ENCODE data around the gene PNPLA7. TPM values are rescaled to one million over a fixed set of nuclear protein-coding genes. Genes with fewer than 3 reads are reported as not detected.
"Not testable (repeated sequence)": the region's sequence is repeated elsewhere in the genome, so short reads cannot be mapped to it uniquely, and the experiment has no call there.

The PNPLA7 gene
- total RNA-seq, 4 donors from 2014 or later, result 0.61 to 3.4 (median 0.91) TPM

- peak within 1 kb of the TSS; percentile 87 to 98 (median 94) for H3K27ac ChIP-seq
- H3K4me3 ChIP-seq, result peak within 1 kb of the TSS; percentile 61 to 97 (median 94)
- H3K36me3 ChIP-seq, result peaks cover 6 to 32% (median 7%) of the 10 kb centered on the region in 3 donors
- peak in 3 of 4 donors; percentile 74 to 84 (median 80) for TF ChIP-seq POLR2A (IDR thresholded peaks at IDR 0.05)
- TF ChIP-seq, protein P1, sequence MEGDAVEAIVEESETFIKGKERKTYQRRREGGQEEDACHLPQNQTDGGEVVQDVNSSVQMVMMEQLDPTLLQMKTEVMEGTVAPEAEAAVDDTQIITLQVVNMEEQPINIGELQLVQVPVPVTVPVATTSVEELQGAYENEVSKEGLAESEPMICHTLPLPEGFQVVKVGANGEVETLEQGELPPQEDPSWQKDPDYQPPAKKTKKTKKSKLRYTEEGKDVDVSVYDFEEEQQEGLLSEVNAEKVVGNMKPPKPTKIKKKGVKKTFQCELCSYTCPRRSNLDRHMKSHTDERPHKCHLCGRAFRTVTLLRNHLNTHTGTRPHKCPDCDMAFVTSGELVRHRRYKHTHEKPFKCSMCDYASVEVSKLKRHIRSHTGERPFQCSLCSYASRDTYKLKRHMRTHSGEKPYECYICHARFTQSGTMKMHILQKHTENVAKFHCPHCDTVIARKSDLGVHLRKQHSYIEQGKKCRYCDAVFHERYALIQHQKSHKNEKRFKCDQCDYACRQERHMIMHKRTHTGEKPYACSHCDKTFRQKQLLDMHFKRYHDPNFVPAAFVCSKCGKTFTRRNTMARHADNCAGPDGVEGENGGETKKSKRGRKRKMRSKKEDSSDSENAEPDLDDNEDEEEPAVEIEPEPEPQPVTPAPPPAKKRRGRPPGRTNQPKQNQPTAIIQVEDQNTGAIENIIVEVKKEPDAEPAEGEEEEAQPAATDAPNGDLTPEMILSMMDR (IDR thresholded peaks at IDR 0.05), result peak in 5 of 6 experiments; percentile 29 to 56 (median 39)
- H3K27me3 ChIP-seq, result no peaks in the 10 kb centered on the region
- DNase-seq, result peak; percentile 45
- 0% methylated on average over 7 of the region's 106 CpGs; no CpG with 5 or more reads in 1 of the 2 donors for WGBS, 2 donors
- H3K9me3 ChIP-seq, result no peaks in the 10 kb centered on the region
- intact Hi-C loops (cut with DNase I), result no loop called here
- peaks cover 13 to 67% (median 14%) of the 10 kb centered on the region in 3 donors for H3K4me1 ChIP-seq
Observed at GRCh38 chr9:137551264-137552021, 1.2 kb upstream of the PNPLA7 start, which contains the start of gene MRPL41. TSS of gene MRPL41 (plus strand) at chr9:137551879. CDS start at chr9:137552082, 203 bp downstream.

DNA sequence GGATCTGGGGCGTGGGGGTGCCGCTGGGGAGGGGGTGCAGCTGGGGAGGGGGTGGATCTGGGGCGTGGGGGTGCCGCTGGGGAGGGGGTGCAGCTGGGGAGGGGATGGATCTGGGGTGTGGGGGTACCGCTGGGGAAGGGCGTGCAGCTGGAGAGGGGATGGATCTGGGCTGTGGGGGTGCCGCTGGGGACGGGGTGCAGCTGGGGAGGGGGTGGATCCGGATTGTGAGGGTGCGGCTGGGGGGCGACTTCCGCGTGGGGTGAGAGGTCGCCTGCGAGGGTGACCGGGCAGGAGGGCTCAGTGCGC, 709 bp upstream of the PNPLA7 start:
- DNase-seq; H3K9me3 ChIP-seq; intact Hi-C loops (cut with DNase I); H3K27me3 ChIP-seq: not testable (repeated sequence)
- H3K27ac ChIP-seq, result peak overlapping the region; percentile 83 to 98 (median 94)
- 0% methylated on average over 1 of the region's 17 CpGs; no CpG with 5 or more reads in 1 of the 2 donors for WGBS, 2 donors
- H3K4me1 ChIP-seq, result peaks cover 13 to 62% (median 14%) of the 10 kb centered on the region in 3 donors
- peaks cover 2 to 26% (median 5%) of the 10 kb centered on the region in 3 donors for H3K36me3 ChIP-seq
- peak overlapping the region; percentile 61 to 97 (median 94) for H3K4me3 ChIP-seq

DNA sequence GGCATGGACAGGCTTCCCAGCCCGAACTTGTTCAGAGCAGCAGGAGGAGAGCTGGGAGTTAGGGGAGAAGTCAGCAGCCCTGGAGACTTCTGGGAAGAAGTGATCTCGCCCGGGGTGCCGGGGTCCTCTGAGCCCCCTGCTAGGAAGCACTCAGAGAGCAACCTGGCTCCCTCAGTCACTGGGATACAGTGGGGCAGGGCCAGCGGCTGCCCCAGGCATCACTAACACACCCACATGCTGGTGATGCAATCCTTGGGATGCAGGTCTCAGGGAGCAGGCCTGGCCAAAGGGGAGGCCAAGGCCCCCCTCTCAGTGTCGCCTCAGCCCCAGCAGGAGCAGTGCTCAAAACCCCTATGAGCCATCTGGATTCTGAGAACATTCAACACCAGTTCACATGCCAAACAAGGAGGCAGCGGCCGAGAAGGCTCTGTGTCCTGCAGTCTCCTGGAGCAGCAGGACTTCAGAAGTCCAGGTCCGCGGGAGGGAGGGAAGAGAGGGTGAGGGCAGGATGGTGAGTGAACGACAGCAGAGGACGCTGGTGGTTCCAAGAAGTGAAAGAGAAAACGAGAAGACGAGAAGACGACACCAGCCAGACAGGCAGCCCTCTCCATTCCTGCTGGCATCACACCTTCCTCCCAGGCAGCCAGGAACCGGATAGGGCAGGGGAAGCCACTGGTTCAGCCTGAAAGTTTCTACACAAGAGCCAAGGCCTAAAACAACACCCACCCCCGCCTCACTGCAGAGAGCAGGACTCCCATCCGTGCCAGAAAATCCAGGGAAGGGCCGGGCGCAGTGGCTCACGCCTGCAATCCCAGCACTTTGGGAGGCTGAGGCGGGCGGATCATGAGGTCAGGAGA, 2.3 kb downstream of the PNPLA7 start:
- WGBS, 2 donors, result 70 to 75% methylated on average over 9 to 12 of the region's 23 CpGs
- peaks cover 0 to 11% (median 0%) of the 10 kb centered on the region in 3 donors for H3K36me3 ChIP-seq
- H3K9me3 ChIP-seq, result no peaks in the 10 kb centered on the region
- intact Hi-C loops (cut with DNase I), result no loop called here
- no peaks in the 10 kb centered on the region for H3K27me3 ChIP-seq
- H3K4me3 ChIP-seq, result no peak overlapping the region
- H3K4me1 ChIP-seq, result peaks cover 13 to 47% (median 13%) of the 10 kb centered on the region in 3 donors
- H3K27ac ChIP-seq, result peak overlapping the region in 1 of 4 donors; percentile 5
- DNase-seq, result no peak
- TF ChIP-seq, protein P1 (IDR thresholded peaks at IDR 0.05), result no peak
- no peak for TF ChIP-seq POLR2A (IDR thresholded peaks at IDR 0.05)

GRCh38 chr9:137545123-137545522, 5.1 kb downstream of the PNPLA7 start:
- intact Hi-C loops (cut with DNase I), result no loop called here
- H3K4me1 ChIP-seq, result peaks cover 0 to 26% (median 6%) of the 10 kb centered on the region in 3 donors
- peaks cover 0 to 22% (median 0%) of the 10 kb centered on the region in 3 donors for H3K36me3 ChIP-seq
- no peak for TF ChIP-seq POLR2A (IDR thresholded peaks at IDR 0.05)
- TF ChIP-seq, protein P1 (IDR thresholded peaks at IDR 0.05), result no peak
- no peaks in the 10 kb centered on the region for H3K9me3 ChIP-seq
- peak overlapping the region in 2 of 4 donors; percentile 24 to 55 for H3K27ac ChIP-seq
- H3K27me3 ChIP-seq, result no peaks in the 10 kb centered on the region
- 26 to 80% methylated on average over 1 to 5 of the region's 10 CpGs for WGBS, 2 donors
- no peak for DNase-seq
- no peak overlapping the region for H3K4me3 ChIP-seq

GRCh38 chr9:137544176-137544760, 5.9 kb downstream of the PNPLA7 start:
- H3K4me1 ChIP-seq, result peaks cover 0 to 18% (median 0%) of the 10 kb centered on the region in 3 donors
- H3K4me3 ChIP-seq, result no peak overlapping the region
- H3K27me3 ChIP-seq, result no peaks in the 10 kb centered on the region
- intact Hi-C loops (cut with DNase I), result no loop called here
- no peak for DNase-seq
- 70 to 74% methylated on average over 12 of the region's 12 CpGs for WGBS, 2 donors
- H3K27ac ChIP-seq, result peak overlapping the region in 2 of 4 donors; percentile 33 to 55
- no peak for TF ChIP-seq POLR2A (IDR thresholded peaks at IDR 0.05)
- H3K9me3 ChIP-seq, result no peaks in the 10 kb centered on the region
- peaks cover 0 to 25% (median 0%) of the 10 kb centered on the region in 3 donors for H3K36me3 ChIP-seq
